A549 (cell line): ENCODE results near the gene SRC. TPM values are rescaled to one million over a fixed set of nuclear protein-coding genes. Genes with fewer than 3 reads are reported as not detected.

Experiments used
- ATAC-seq, 2 experiments: fragments of 200-7000 bp in 1 of 2; fragments of >200 bp in 1 of 2; cut with Nextera tagmentation in 1 of 2; cut with Tn5 transposase in 1 of 2; 3 replicates each; pipeline versions ENCODE4 v1.8.0 to v1.9.1; 2018 to 2020; ENCODE audit warnings: mild to moderate bottlenecking in 1 of 2, moderate library complexity in 1 of 2
- CTCF ChIA-PET: fragments of 300-600 bp; sonication (Branson Sonifier 250); formaldehyde crosslinking; extraction: SDS; loops from one replicate; lab custom pipeline; 2021; ENCODE audit warnings: antibody characterized with exemption, inconsistent platforms; lab: Yijun Ruan, JAX
- POLR2A ChIA-PET: fragments of 350-600 bp; formaldehyde crosslinking; extraction: SDS; loops from one replicate; lab custom pipeline; 2021; ENCODE audit warnings: antibody characterized with exemption, inconsistent platforms; lab: Yijun Ruan, JAX
- DNase-seq, 2 experiments: peaks; one replicate each; pipeline versions ENCODE4 v3.0.0 to v3.0.0-alpha.2; 2011 to 2016; ENCODE audit warnings: low read depth in 1 of 2, low spot score in 1 of 2
- FAIRE-seq: peaks from 2 replicates; lab custom pipeline; 2011; peaks lifted over from hg19 to GRCh38; lab: Jason Lieb, UNC
- H3K27ac ChIP-seq, 2 experiments: fragments of >200 bp; sonication (Bioruptor Twin); formaldehyde crosslinking; 3 replicates each; pipeline ENCODE4 v1.5.1; 2016 to 2017
- H3K4me1 ChIP-seq: fragments of >200 bp; sonication (Bioruptor Twin); formaldehyde crosslinking; 3 replicates; pipeline ENCODE4 v1.6.1; 2016
- H3K4me2 ChIP-seq: fragments of >200 bp; sonication (Bioruptor Twin); formaldehyde crosslinking; 3 replicates; pipeline ENCODE4 v1.6.1; 2016
- H3K4me3 ChIP-seq: fragments of >200 bp; sonication (Bioruptor Twin); formaldehyde crosslinking; 3 replicates; pipeline ENCODE4 v1.5.1; 2016
- H3K9me3 ChIP-seq: fragments of >200 bp; sonication (Bioruptor Twin); formaldehyde crosslinking; 3 replicates; pipeline ENCODE4 v1.6.1; 2016
- BCL3 ChIP-seq: fragments of >200 bp; sonication (Bioruptor Twin); formaldehyde crosslinking; IDR thresholded peaks from 3 replicates; pipeline ENCODE4 v1.6.1; 2016
- BHLHE40 ChIP-seq: IDR thresholded peaks from 2 replicates; pipeline ENCODE4 v1.6.1; 2012; ENCODE audit warnings: low read depth, low read length, inconsistent platforms
- CBX8 ChIP-seq: fragments of 200-600 bp; sonication (generic); IDR thresholded peaks from 2 replicates; pipeline ENCODE4 v1.6.1; 2016
- CHD2 ChIP-seq: fragments of 150-350 bp; IDR thresholded peaks from 2 replicates; pipeline ENCODE4 v1.6.1; 2014; ENCODE audit warnings: low read length; ENCODE audit not compliant: partially characterized antibody
- EHF ChIP-seq: fragments of 250-450 bp; sonication (Bioruptor Pico); IDR thresholded peaks from 2 replicates; pipeline ENCODE4 v1.5.0; 2020; ENCODE audit warnings: mild to moderate bottlenecking
- EHMT2 ChIP-seq: fragments of 200-600 bp; sonication (generic); IDR thresholded peaks from 2 replicates; pipeline ENCODE4 v1.6.1; 2016; ENCODE audit warnings: antibody characterized with exemption, low read depth, mild to moderate bottlenecking, moderate library complexity
- ELK1 ChIP-seq: fragments of 150-350 bp; IDR thresholded peaks from 2 replicates; pipeline ENCODE4 v1.6.1; 2014; ENCODE audit warnings: low read depth, mild to moderate bottlenecking, low read length
- FOSB ChIP-seq: fragments of 250-450 bp; sonication (Bioruptor Pico); IDR thresholded peaks from 2 replicates; pipeline ENCODE4 v1.5.0; 2020; ENCODE audit warnings: mild to moderate bottlenecking, moderate library complexity
- FOSL2 ChIP-seq, 2 experiments: fragments of 450-650 bp in 1 of 2; fragments of >200 bp in 1 of 2; sonication (Bioruptor Twin) in 1 of 2; formaldehyde crosslinking; IDR thresholded peaks; 2 replicates each; pipeline versions ENCODE4 v1.5.0 to v1.6.1; 2016 to 2020; ENCODE audit warnings: mild to moderate bottlenecking in 1 of 2, moderate library complexity in 1 of 2
- FOXS1 ChIP-seq: fragments of 250-450 bp; sonication (Bioruptor Pico); IDR thresholded peaks from 2 replicates; pipeline ENCODE4 v1.5.0; 2020; ENCODE audit warnings: mild to moderate bottlenecking, moderate library complexity
- GATA3 ChIP-seq: IDR thresholded peaks from 2 replicates; pipeline ENCODE4 v1.6.1; 2012; ENCODE audit warnings: borderline replicate concordance
- HOXA7 ChIP-seq: fragments of 250-450 bp; sonication (Bioruptor Pico); IDR thresholded peaks from 2 replicates; pipeline ENCODE4 v1.5.0; 2020; ENCODE audit warnings: mild to moderate bottlenecking, moderate library complexity
- HOXB13 ChIP-seq: fragments of 250-450 bp; sonication (Bioruptor Pico); IDR thresholded peaks from 2 replicates; pipeline ENCODE4 v1.5.0; 2020; ENCODE audit warnings: low read depth, mild to moderate bottlenecking, moderate library complexity
- JUN ChIP-seq, 2 experiments: fragments of >200 bp; sonication (Bioruptor Twin); formaldehyde crosslinking; IDR thresholded peaks; 2 replicates in 1 of 2; 3 replicates in 1 of 2; pipeline ENCODE4 v1.6.1; 2016 to 2017
- JUNB ChIP-seq: fragments of >200 bp; sonication (Bioruptor Twin); formaldehyde crosslinking; IDR thresholded peaks from 2 replicates; pipeline ENCODE4 v1.6.1; 2016
- KDM1A ChIP-seq: fragments of 200-600 bp; sonication (generic); IDR thresholded peaks from 2 replicates; pipeline ENCODE4 v1.6.1; 2016; ENCODE audit warnings: low read depth, mild to moderate bottlenecking
- MAFK ChIP-seq: fragments of 450-650 bp; IDR thresholded peaks from 2 replicates; pipeline ENCODE4 v1.6.1; 2014; ENCODE audit not compliant: partially characterized antibody
- NR3C1 ChIP-seq: fragments of >200 bp; sonication (Bioruptor Twin); formaldehyde crosslinking; IDR thresholded peaks from 3 replicates; pipeline ENCODE4 v1.6.1; 2017
- PHF8 ChIP-seq: fragments of 200-600 bp; sonication (generic); IDR thresholded peaks from 2 replicates; pipeline ENCODE4 v1.6.1; 2016; ENCODE audit warnings: low read depth, mild to moderate bottlenecking, antibody characterized with exemption, moderate library complexity, borderline replicate concordance
- RCOR1 ChIP-seq: fragments of 150-350 bp; IDR thresholded peaks from 2 replicates; pipeline ENCODE4 v1.6.1; 2014; ENCODE audit warnings: antibody characterized with exemption, low read length, low read depth
- RFX5 ChIP-seq: fragments of 450-650 bp; IDR thresholded peaks from 2 replicates; pipeline ENCODE4 v1.7.1; 2014; ENCODE audit warnings: antibody characterized with exemption, mild to moderate bottlenecking, moderate library complexity
- SMC3 ChIP-seq: fragments of >200 bp; sonication (Bioruptor Twin); formaldehyde crosslinking; IDR thresholded peaks from 3 replicates; pipeline ENCODE4 v1.6.1; 2018; ENCODE audit warnings: inconsistent platforms
- TP53 ChIP-seq: fragments of 250-450 bp; sonication (Bioruptor Pico); IDR thresholded peaks from 2 replicates; pipeline ENCODE4 v1.5.0; 2021; ENCODE audit warnings: mild to moderate bottlenecking, moderate library complexity
- ZNF302 ChIP-seq: fragments of 250-450 bp; sonication (Bioruptor Pico); IDR thresholded peaks from 2 replicates; pipeline ENCODE4 v1.9.0; 2021; ENCODE audit warnings: inconsistent platforms, mild to moderate bottlenecking, moderate library complexity
- WGBS: methylation state at CpG from one replicate; pipeline ENCODE4 v1.1.6; 2017; ENCODE audit errors: missing lambda C conversion rate; 5-methylcytosine and 5-hydroxymethylcytosine counted together
- polyA plus RNA-seq, 4 experiments: library from polyadenylated mRNA; depleted of rRNA in 3 of 4; stranded (reverse); fragments of >200 nt; fragmentation: RNase III in 1 of 4; extraction: RNeasy Plus Mini Kit Qiagen cat#74134 plus additional on column Dnase treatment in 1 of 4; gene quantifications; 2 replicates in 3 of 4; 3 replicates in 1 of 4; pipeline ENCODE4 v1.2.3, GENCODE V29; 2011 to 2017
- TF ChIP-seq, protein P1 (sequence below): fragments of 200-600 bp; sonication (generic); IDR thresholded peaks from 2 replicates; pipeline ENCODE4 v1.6.1; 2016; ENCODE audit warnings: antibody characterized with exemption, mild to moderate bottlenecking, moderate library complexity
- TF ChIP-seq, protein P2 (sequence below): IDR thresholded peaks from 2 replicates; pipeline ENCODE4 v1.6.1; 2012; ENCODE audit warnings: low read depth, borderline replicate concordance

Gene SRC
- polyA plus RNA-seq, 2 of the 4 experiments (the other 2 are of a cell fraction): 139 to 154 TPM

DNA sequence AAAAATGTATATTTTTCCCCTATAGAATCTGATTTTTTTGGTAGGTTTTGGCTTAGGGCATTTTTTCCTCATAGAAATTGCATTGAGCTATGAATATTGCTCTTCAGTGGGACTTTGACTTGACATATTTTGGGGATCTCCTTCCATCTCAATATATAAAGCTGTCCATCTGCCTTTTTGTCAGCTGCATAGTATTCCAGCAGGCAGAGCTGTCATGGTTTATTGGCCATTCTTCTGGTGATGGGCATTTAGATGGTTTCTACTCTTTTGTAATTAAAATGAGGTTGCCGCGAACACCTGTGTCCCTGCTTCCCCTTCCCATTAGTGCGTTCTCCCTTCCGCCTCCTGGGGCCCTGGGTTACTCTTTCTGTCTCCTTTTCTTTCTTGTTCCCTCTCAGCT, 95.1 kb downstream of the SRC start:
- H3K9me3 ChIP-seq: no peaks in the 10 kb centered on the region
- ATAC-seq: no peak
- TF ChIP-seq ELK1: no peak
- no peak for TF ChIP-seq HOXA7 (CRISPR knock-in tag)
- TF ChIP-seq RFX5: no peak
- no peak for TF ChIP-seq EHMT2
- TF ChIP-seq EHF (CRISPR knock-in tag): no peak
- TF ChIP-seq CHD2: no peak
- TF ChIP-seq PHF8: no peak
- TF ChIP-seq BHLHE40: no peak
- no peak for TF ChIP-seq TP53 (CRISPR knock-in tag)
- TF ChIP-seq BCL3: no peak
- TF ChIP-seq FOSB (CRISPR knock-in tag): no peak
- no peak for TF ChIP-seq NR3C1
- no peak for TF ChIP-seq FOXS1 (CRISPR knock-in tag)
- TF ChIP-seq, protein P1, sequence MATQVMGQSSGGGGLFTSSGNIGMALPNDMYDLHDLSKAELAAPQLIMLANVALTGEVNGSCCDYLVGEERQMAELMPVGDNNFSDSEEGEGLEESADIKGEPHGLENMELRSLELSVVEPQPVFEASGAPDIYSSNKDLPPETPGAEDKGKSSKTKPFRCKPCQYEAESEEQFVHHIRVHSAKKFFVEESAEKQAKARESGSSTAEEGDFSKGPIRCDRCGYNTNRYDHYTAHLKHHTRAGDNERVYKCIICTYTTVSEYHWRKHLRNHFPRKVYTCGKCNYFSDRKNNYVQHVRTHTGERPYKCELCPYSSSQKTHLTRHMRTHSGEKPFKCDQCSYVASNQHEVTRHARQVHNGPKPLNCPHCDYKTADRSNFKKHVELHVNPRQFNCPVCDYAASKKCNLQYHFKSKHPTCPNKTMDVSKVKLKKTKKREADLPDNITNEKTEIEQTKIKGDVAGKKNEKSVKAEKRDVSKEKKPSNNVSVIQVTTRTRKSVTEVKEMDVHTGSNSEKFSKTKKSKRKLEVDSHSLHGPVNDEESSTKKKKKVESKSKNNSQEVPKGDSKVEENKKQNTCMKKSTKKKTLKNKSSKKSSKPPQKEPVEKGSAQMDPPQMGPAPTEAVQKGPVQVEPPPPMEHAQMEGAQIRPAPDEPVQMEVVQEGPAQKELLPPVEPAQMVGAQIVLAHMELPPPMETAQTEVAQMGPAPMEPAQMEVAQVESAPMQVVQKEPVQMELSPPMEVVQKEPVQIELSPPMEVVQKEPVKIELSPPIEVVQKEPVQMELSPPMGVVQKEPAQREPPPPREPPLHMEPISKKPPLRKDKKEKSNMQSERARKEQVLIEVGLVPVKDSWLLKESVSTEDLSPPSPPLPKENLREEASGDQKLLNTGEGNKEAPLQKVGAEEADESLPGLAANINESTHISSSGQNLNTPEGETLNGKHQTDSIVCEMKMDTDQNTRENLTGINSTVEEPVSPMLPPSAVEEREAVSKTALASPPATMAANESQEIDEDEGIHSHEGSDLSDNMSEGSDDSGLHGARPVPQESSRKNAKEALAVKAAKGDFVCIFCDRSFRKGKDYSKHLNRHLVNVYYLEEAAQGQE: no peak
- TF ChIP-seq, protein P2, sequence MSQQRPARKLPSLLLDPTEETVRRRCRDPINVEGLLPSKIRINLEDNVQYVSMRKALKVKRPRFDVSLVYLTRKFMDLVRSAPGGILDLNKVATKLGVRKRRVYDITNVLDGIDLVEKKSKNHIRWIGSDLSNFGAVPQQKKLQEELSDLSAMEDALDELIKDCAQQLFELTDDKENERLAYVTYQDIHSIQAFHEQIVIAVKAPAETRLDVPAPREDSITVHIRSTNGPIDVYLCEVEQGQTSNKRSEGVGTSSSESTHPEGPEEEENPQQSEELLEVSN: no peak
- TF ChIP-seq CBX8: no peak
- no peak for TF ChIP-seq JUNB
- TF ChIP-seq GATA3: no peak
- TF ChIP-seq, all 56 proteins: peak for 0
- WGBS: 82% methylated on average over 4 of the region's 4 CpGs
- CTCF ChIA-PET: interaction anchor here (0.5 to 2.2 kb wide), 2 partner anchors 171 to 791 kb away, joined by 3 to 7 read pairs; no protein-coding TSS in a partner anchor
- no peak overlapping the region for H3K4me3 ChIP-seq
- POLR2A ChIA-PET: no interaction called here
- no peaks in the 10 kb centered on the region for H3K4me1 ChIP-seq
- FAIRE-seq (no peak), DNase-seq (no peak)
- H3K4me2 ChIP-seq: no peak overlapping the region
- H3K27ac ChIP-seq: no peak overlapping the region

DNA sequence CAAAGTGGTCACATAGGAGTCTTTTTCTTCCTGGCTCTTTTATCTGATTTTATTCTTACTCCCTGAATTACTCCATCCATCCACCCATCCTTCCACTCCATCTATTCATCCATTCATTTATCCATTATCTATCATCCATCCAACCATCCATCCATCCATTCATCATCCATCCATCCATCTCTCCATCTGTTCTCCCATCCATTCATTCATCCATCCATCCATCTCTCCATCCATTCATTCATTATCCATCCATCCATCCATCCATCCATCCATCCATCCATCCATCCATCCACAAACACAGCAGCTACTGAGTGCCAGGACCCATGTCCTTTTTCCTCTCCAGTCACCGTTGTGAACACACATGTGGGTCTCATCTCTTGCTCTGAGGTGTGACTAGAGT, 96.6 kb downstream of the SRC start:
- TF ChIP-seq MAFK: no peak
- TF ChIP-seq KDM1A: no peak
- TF ChIP-seq JUNB: no peak
- TF ChIP-seq ELK1: no peak
- TF ChIP-seq SMC3: no peak
- no peak for TF ChIP-seq JUN (IDR thresholded peaks at IDR 0.05)
- no peak for TF ChIP-seq FOSL2 (IDR thresholded peaks at IDR 0.05)
- TF ChIP-seq FOSL2 (CRISPR knock-in tag; IDR thresholded peaks at IDR 0.05): no peak
- TF ChIP-seq RCOR1: no peak
- TF ChIP-seq ZNF302 (CRISPR knock-in tag): no peak
- no peak for TF ChIP-seq RFX5
- no peak for TF ChIP-seq HOXB13
- WGBS: 19% methylated on average over 1 of the region's 1 CpG
- Histone ChIP-seq H3K9me3 (no peaks in the 10 kb centered on the region), H3K4me2 (no peak overlapping the region), H3K4me3 (no peak overlapping the region), H3K27ac (no peak overlapping the region), H3K4me1 (no peaks in the 10 kb centered on the region)
- FAIRE-seq: no peak
- POLR2A ChIA-PET: no interaction called here
- no peak for ATAC-seq
- CTCF ChIA-PET: no interaction called here
- DNase-seq: no peak
